Left cardiac atrium (tissue), 4 donors: ENCODE measurements around the gene DBP. TPM values are rescaled to one million over a fixed set of nuclear protein-coding genes. Genes with fewer than 3 reads are reported as not detected.
"Not testable (repeated sequence)": the region's sequence is repeated elsewhere in the genome, so short reads cannot be mapped to it uniquely, and the experiment has no call there.

Experiments
- ATAC-seq, 2 donors: fragments of 200-7000 bp; cut with Tn5 transposase; one replicate each; pipeline ENCODE4 v1.9.1; 2020; ENCODE audit warnings: mild to moderate bottlenecking in 2 of 2, moderate library complexity in 2 of 2
- DNase-seq: peaks from one replicate; pipeline ENCODE4 v3.0.0-alpha.2; 2020
- intact Hi-C, 2 donors: fragments of 100-400 bp; cut with DNase I; formaldehyde crosslinking; loops; one replicate each; pipeline versions ENCODE4 v1.14.1 to v1.15.1; 2022 to 2023
- total RNA-seq, 2 donors: library from RNA; stranded (reverse); fragmentation: NEBNext Ultra II Directional; extraction: Animal tissue kit (Norgen Biotek cat#: 25700); gene quantifications; one replicate each; pipeline ENCODE4 v1.2.1, GENCODE V29; 2021
- donor health status: DM: no; HTN: yes; CAD: no.
- donor health status: DM: no; HTN: yes; CAD: no; lungs with severe emphysema.
- donor health status: DM: yes; HTN: yes; CAD: no.
- donor health status: Dilated cardiomyopathy.

DBP gene
- total RNA-seq, 2 donors from 2014 or later = 2.0 to 15.1 TPM

DNA sequence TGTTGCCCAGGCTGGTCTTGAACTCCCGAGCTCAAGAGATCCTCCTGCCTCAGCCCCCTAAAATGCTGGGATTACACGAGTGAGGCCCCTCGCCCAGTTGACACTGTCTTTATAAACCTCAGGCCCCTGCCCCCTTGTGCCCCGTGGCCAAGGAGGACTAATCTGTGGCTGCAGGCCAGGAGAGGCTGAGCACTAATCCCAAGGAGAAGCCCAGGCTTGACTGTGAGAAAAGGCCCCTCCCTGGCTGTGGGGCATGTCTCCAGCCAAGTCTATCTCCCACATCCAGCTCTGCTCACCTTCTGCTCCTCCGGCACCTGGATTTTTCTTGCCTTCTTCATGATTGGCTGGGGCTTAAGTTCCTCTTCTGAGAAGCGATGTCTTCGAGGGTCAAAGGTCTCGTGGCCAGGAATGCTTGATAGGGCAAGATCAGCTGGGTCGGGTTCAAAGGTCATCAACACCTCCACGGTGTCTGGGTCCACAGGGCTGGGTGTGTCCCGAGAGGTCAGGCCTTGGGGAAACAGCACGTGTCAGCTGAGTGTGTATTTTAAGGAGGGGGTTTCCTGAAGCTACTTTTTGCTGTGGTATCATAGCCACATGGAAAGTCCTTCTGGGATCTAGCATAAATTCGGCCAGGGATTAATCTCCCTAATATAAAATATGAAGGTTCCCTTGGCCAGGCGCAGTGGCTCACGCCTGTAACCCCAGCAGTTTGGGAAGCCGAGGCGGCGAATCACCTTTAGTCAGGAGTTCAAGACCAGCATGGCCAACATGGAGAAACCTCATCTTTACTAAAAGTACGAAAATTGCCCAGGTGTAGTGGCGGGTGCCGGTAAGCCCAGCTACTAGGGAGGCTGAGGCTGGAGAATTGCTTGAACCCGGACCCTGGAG, 3.8 kb downstream of the DBP start:
- intact Hi-C loops = no loop called here
- DNase-seq (peak; percentile 36), ATAC-seq (no peak)

DNA sequence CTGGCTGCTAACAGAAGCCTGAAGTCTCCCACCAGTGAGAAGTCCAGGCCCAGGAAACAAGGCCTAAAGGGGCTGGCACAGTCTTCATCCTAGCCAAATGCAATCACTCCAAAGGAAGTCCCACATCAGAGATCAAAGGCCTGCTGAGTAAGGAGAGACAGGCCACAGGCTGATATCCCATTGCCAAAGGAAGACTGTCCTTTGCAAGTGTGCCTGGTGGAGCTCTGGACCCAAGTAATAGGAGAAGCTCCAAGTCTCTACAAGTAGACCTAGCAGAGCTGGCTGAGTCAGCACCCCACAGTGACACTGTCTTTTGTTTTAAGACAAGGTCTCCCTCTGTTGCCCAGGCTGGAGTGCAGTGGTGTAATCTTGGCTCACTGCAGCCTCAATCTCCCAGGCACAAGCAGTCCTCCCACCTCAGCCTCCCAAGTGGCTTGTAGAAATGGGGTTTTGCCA, 4.5 kb downstream of the DBP start:
- ATAC-seq (no peak), DNase-seq (peak; percentile 41)
- intact Hi-C loops = no loop called here

DNA sequence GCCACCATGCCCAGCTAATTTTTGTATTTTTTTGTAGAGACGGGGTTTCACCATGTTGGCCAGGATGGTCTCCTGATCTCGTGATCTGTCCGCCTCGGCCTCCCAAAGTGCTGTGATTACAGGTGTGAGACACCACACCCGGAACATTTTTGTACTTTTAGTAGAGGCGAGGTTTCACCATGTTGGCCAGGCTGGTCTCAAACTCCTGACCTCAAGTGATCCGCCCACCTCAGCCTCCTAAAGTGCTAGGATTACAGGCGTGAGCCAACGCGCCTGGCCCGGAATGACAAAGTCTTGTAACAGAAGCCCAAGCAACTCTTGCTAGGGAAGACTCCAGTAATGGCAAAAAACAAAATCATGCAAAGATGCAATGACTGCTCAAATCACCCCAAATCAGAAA, 4.9 kb downstream of the DBP start:
- DNase-seq, ATAC-seq, intact Hi-C loops: not testable (repeated sequence)

DNA sequence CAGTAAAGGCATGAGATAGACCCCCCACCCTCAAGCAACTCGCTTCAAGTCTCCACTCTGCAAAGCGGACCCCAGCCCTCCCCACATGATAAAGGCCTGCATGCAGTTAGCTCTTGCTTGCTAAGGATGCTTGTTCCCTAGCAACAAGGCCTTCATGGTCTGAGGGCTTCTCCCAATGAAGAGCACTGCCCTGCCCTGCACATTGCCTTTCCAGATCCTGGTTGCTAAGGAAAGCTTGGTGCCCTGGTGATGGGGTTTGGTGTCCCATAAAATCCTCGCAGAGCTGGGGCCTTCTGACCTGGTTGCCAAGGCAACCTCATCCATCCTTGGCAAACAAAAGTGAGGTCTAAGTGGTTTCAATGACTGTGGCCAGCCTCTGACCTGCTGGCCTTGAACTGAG, 6.0 kb downstream of the DBP start:
- ATAC-seq = no peak
- intact Hi-C loops = no loop called here
- no peak for DNase-seq

DNA sequence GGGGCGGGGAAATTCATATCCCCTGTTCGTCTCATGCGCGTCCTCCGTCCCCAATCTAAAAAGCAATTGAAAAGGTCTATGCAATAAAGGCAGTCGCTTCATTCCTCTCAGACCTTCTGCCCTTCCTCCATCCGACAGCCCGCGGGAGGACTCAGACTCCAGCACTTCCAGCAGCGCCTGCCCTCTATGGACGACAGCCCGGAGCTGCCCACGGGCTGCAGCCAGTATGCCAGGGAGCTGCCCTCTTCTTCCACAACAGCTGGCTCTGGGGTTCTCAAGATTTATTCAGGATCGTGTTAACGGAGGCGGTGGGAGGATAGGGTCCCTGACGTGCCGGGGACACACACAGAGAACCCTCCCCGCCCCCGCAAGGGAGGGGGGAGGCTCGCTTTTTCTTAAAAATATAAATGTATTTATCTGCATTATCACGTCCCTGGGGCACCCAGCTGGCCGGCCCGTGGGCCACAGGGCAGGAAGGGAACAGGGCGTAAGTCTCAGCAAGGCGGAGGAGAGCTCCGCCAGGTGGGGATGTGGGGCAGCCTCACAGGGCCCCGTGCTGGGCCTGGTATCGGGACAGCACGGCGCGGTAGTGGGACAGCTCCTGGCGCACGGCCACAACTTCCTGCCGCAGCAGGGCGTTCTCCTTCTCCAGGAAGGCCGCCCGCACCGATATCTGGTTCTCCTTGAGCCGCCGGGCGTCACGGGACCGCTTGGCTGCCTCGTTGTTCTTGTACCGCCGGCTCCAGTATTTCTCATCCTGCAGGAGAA, 6.7 kb downstream of the DBP start:
- DNase-seq (peak; percentile 90), ATAC-seq (peak in 1 of 2 donors; percentile 6)
- intact Hi-C loops = no loop called here

DNA sequence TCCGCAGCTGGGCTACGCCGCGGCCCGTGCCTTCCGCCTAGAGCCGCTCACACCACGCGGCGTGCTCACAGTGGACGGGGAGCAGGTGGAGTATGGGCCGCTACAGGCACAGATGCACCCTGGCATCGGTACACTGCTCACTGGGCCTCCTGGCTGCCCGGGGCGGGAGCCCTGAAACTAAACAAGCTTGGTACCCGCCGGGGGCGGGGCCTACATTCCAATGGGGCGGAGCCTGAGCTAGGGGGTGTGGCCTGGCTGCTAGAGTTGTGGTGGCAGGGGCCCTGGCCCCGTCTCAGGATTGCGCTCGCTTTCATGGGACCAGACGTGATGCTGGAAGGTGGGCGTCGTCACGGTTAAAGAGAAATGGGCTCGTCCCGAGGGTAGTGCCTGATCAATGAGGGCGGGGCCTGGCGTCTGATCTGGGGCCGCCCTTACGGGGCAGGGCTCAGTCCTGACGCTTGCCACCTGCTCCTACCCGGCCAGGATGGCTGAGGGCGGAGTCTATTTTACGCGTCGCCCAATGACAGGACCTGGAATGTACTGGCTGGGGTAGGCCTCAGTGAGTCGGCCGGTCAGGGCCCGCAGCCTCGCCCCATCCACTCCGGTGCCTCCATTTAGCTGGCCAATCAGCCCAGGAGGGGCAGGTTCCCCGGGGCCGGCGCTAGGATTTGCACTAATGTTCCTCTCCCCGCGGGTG, 7.4 kb downstream of the DBP start:
- ATAC-seq = peak; percentile 20 to 58
- peak; percentile 67 for DNase-seq
- intact Hi-C loops = no loop called here

DNA sequence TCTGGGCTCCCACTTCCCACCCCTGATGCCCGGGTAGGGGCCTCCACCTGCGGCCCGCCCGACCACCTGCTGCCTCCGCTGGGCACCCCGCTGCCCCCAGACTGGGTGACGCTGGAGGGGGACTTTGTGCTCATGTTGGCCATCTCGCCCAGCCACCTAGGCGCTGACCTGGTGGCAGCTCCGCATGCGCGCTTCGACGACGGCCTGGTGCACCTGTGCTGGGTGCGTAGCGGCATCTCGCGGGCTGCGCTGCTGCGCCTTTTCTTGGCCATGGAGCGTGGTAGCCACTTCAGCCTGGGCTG, 7.9 kb downstream of the DBP start:
- intact Hi-C loops = no loop called here
- DNase-seq = peak; percentile 35
- no peak for ATAC-seq

DNA sequence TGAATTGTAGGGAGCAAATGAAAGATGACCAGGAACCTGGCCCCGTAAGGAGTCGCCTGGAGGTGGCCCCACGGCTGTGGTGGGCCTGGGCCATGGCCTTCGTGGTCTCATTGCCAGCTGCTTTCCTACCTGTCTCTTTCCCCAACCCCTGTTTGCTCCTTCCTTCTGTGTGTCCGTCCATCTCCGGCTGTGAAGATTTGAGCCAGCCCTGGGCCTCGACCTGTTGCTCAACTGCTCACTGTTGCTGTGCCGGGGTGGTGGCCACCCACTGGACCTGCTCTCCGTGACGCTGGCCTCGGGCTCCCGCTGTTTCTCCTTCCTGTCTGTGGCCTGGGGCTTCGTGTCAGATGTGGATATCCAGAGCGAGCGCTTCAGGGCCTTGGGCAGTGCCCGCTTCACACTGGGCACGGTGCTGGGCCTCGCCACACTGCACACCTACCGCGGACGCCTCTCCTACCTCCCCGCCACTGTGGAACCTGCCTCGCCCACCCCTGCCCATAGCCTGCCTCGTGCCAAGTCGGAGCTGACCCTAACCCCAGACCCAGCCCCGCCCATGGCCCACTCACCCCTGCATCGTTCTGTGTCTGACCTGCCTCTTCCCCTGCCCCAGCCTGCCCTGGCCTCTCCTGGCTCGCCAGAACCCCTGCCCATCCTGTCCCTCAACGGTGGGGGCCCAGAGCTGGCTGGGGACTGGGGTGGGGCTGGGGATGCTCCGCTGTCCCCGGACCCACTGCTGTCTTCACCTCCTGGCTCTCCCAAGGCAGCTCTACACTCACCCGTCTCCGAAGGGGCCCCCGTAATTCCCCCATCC, 8.5 kb downstream of the DBP start:
- DNase-seq (no peak), ATAC-seq (no peak)
- intact Hi-C loops = no loop called here

DNA sequence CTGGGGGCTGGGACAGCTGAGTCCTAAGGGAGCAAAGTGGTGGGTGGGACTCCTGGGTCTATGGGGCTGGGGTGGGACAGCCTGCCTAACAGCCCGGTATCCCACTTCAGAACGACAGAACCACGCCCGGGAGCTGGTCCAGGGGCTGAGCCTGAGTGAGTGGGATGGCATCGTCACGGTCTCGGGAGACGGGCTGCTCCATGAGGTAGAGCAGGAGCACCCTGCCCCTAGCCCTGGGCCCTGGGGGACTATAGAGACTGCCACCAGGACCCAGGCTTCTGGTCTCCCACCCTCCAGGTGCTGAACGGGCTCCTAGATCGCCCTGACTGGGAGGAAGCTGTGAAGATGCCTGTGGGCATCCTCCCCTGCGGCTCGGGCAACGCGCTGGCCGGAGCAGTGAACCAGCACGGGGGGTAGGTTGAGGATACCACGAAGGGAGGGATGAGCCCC, 9.3 kb downstream of the DBP start:
- DNase-seq (no peak), ATAC-seq (no peak)
- intact Hi-C loops = no loop called here

DNA sequence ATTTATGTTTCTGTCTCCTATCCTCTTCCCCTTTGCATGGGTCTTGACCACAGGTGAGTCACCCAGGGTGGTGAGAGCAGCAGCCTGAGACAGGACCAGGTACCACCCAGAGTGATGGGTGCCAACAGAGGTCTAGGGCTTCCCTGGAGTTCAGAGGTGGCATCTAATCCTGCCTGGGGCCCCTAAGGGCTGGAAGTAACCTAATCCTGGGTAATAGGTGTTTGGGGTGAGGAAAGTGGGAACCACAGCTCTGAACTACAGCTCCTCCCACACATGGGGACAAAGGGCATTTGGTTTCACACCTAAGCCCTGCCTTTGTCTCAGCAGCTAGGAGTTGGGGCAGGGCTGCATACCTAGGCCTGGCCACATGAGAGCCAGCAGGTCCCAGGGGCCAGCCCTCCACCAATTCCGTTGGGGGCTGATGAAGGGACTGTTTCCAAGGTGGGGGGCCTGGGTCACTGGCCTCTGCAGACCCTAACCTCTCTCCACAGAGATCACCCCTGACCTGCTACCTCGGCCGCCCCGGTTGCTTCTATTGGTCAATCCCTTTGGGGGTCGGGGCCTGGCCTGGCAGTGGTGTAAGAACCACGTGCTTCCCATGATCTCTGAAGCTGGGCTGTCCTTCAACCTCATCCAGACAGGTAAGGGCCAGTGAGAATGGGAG, 9.8 kb downstream of the DBP start:
- intact Hi-C loops = no loop called here
- ATAC-seq = no peak

DNA sequence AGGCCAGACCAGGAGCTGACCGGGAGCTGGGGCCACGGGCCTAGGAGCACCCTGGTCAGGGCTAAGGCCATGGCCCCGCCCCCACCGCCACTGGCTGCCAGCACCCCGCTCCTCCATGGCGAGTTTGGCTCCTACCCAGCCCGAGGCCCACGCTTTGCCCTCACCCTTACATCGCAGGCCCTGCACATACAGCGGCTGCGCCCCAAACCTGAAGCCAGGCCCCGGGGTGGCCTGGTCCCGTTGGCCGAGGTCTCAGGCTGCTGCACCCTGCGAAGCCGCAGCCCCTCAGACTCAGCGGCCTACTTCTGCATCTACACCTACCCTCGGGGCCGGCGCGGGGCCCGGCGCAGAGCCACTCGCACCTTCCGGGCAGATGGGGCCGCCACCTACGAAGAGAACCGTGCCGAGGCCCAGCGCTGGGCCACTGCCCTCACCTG, 11.3 kb downstream of the DBP start:
- DNase-seq (peak; percentile 38), ATAC-seq (no peak)
- intact Hi-C loops = no loop called here

More for the DNA sequence above, 9.8 kb downstream of the DBP start:
- no peak for DNase-seq

DNA sequence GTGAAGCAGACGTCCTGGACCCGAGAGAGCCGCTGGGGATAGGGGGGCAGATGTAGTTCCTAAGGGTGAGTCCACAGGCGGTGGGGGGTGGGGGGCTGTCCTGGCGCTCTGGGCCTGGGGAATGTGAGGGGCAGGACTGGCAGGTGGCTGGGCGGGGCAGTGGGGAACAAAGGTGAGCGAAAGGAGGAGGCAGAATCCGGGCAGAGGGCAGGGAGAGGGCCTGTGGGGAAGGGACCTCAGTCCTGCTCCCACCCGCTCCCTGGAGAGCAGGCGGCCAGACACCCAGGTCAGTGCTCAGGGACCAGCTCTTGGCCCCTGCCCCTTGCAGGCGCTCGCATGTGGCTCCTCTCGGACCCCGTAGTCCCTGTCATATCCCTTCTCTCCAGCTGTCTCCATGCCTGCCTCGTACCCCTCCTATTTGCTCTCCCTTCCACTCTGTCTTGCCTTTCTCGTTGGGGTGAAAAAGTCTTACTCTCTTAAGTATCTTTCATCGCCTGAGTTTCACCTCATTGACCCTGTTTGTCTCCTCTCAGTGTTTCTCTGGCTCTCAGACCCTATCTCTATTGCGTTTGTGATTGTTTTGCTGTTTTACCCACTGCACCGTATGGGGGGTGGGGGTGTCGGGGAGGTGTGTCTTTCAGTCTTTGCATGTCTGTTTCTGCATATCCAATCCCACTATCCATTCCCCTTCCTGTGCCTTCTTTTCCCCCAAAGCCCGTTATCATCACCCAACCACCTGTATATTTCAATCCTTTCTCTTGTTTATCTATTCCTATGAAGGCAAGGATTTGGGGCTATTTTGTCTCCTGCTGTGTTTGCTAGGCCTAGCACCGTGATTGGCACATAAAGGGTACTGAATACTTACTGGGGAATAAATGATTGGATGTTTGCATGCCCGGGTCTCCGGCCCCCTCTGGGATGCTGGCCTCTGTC, 12.1 kb downstream of the DBP start:
- intact Hi-C loops = no loop called here
- no peak for ATAC-seq
- no peak for DNase-seq

DNA sequence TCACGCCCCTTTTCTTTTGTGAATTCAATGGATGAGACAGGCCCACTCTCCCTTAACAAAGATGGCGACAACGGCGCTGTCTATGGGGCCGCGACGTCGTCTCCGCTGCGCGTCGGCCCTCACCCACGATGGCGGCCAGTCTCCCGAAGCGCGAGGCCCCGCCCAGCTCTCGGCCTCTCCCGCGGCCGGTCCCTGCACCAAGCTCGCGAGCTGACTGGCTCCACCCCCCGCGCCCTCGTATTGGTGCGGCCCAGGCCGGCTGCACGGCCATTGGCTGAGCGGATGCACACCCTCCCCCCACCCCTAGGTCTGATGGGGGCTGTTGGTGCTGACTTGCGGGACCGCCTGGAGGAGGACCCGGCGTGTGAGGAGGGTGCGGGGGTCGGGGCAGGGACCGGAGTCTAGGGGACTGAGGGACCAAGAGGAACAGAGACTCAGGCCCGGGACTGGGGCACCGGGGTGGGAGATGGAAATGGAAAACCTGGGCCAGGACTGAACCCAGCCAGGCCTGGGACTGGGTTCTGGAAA, 13.0 kb downstream of the DBP start:
- DNase-seq (peak; percentile 99), ATAC-seq (peak; percentile 86 to 88)
- intact Hi-C loops = no loop called here

DNA sequence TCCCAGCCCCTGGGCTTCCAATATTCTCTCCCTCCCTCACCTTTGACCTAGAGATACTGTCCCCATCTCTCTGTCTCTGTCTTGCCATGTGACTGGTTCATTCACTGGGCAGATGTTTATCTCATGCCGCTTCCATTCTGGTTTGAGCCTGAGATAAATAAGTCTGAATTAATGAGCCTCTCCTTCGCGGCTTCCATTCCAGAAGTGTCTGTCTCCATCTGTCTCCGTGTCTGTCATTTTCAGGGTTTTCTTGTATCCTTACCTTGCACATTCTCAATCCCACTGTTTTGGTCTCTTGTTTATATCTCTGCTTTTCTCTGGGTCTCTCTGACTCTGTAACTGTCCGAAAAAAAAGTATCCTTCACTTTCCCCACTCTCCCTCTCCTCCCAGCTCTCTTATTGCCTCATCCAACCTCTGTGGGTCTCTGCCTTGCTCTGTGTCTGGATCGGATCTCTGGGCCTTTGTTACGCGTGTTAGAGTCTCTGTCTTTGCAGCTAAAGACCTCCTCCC, 13.6 kb downstream of the DBP start:
- ATAC-seq (no peak), DNase-seq (no peak)
- intact Hi-C loops = no loop called here

DNA sequence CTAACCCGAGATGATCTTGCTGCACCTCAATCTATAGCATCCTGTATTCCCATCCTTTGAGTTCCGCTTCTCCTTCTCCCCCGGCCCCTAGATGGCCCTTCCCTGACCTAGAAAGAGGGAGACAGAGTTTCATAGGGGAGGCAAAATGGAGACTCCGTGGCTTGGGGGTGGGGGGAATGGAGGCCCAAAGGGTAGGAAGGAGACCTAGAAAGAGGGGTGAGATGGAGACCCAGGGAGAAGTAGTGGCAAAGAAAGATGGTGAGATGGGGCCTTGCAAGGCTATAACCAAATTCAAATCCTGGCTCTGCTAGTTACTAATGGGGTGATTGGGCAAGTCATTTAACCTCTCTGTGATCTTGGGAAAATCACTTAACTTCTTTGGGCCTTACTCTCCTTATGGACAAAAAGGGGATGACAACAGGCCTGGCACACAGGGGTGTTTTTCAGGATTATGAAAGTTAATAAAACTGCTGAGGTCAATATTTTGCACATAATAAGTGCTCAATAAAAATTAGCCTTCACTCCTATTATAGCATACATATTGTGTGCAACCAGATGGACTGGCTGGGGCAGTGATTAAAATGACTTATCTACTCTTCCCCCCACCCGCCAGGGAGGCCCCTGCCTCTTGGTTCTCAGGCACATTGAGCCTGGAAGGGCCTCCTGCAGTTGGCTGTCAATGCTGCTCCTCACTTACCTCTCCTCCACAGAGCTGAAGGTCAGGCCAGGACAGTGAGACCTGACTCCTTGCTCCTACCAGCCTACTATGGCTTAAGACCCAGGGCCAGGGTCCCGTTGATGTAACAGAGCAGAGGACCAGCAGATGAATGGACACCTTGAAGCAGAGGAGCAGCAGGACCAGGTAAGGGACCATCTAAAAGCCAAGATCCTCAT, 17.2 kb downstream of the DBP start:
- ATAC-seq (no peak), DNase-seq (peak; percentile 30)
- intact Hi-C loops = no loop called here
